ENCODE results near the gene PAX3.

The PAX3 gene

GRCh38 chr2:222241128-222241870 lies 57.5 kb downstream of the PAX3 start:
- no peaks in the 10 kb centered on the region for H3K4me1 ChIP-seq (ENCODE audit: insufficient read depth, insufficient read length)
- no peaks in the 10 kb centered on the region for H3K9me3 ChIP-seq (ENCODE audit: insufficient read depth, low read length)
- TF ChIP-seq YY1 (IDR thresholded peaks at IDR 0.05; ENCODE audit: insufficient read depth, insufficient read length) (no peak), SUZ12 (IDR thresholded peaks at IDR 0.05; ENCODE audit: extremely low read depth, insufficient read depth, insufficient read length) (no peak), ZNF274 (IDR thresholded peaks at IDR 0.05; ENCODE audit: low read depth, low read length) (no peak)
- H3K36me3 ChIP-seq (ENCODE audit: insufficient read depth, insufficient read length, low read length), result no peaks in the 10 kb centered on the region
- no peak overlapping the region for H3K9ac ChIP-seq (ENCODE audit: insufficient read length, low read depth)
- peaks cover 14% of the 10 kb centered on the region for H3K27me3 ChIP-seq (ENCODE audit: insufficient read depth, insufficient read length)
- no peak overlapping the region for H3K4me3 ChIP-seq (ENCODE audit: insufficient read length, low read depth)
- DNase-seq (ENCODE audit: low read depth, low spot score), result no peak

GRCh38 chr2:222240676-222241049 lies 58.1 kb downstream of the PAX3 start:
- no peak for DNase-seq (ENCODE audit: low read depth, low spot score)
- Histone ChIP-seq H3K4me3 (ENCODE audit: insufficient read length, low read depth) (no peak overlapping the region), H3K9me3 (ENCODE audit: insufficient read depth, low read length) (no peaks in the 10 kb centered on the region), H3K27me3 (ENCODE audit: insufficient read depth, insufficient read length) (peaks cover 14% of the 10 kb centered on the region), H3K9ac (ENCODE audit: insufficient read length, low read depth) (no peak overlapping the region), H3K4me1 (ENCODE audit: insufficient read depth, insufficient read length) (no peaks in the 10 kb centered on the region), H3K36me3 (ENCODE audit: insufficient read depth, insufficient read length, low read length) (no peaks in the 10 kb centered on the region)
- TF ChIP-seq YY1 (IDR thresholded peaks at IDR 0.05; ENCODE audit: insufficient read depth, insufficient read length) (no peak), ZNF274 (IDR thresholded peaks at IDR 0.05; ENCODE audit: low read depth, low read length) (no peak), SUZ12 (IDR thresholded peaks at IDR 0.05; ENCODE audit: extremely low read depth, insufficient read depth, insufficient read length) (no peak)

DNA sequence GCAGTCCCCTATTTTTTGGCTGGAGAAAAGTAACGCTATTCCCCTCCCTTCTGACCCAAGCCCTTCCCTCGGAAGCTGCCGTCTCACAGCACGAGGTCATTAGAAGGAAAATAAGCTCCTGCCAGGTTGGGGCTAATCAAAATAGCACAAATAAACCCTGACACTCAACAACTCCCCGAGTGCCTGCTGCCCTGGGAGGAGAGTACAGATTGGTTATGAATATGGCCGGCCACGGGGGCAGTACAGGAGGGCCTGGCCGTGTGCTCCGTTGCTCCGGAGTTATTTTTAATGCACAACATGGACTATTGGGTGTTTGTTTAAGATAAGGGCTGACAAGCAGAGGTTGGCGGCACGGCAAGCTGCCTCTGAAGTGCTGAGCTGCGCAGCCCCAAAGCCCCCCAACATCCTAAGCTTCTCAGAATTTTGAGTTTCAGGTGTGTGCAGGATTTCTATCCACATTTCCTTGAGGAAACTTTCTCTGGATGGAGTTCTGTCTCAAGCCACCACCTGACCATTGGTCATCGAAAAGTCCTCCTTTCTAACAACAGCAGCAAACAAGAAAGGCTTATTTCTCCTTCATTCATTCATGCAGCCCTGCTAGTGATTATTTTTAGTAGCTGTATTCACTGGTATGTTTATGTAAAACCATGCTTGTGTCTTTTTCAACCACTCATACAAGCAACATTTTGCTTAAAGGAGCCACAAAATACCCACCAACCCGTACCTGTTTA lies 58.7 kb downstream of the PAX3 start:
- Histone ChIP-seq H3K36me3 (ENCODE audit: insufficient read depth, insufficient read length, low read length) (no peaks in the 10 kb centered on the region), H3K9me3 (ENCODE audit: insufficient read depth, low read length) (no peaks in the 10 kb centered on the region), H3K9ac (ENCODE audit: insufficient read length, low read depth) (no peak overlapping the region), H3K27me3 (ENCODE audit: insufficient read depth, insufficient read length) (peaks cover 14% of the 10 kb centered on the region), H3K4me3 (ENCODE audit: insufficient read length, low read depth) (no peak overlapping the region), H3K4me1 (ENCODE audit: insufficient read depth, insufficient read length) (no peaks in the 10 kb centered on the region)
- DNase-seq (ENCODE audit: low read depth, low spot score), result peak; percentile 13
- TF ChIP-seq ZNF274 (IDR thresholded peaks at IDR 0.05; ENCODE audit: low read depth, low read length), result no peak
- TF ChIP-seq SUZ12 (IDR thresholded peaks at IDR 0.05; ENCODE audit: extremely low read depth, insufficient read depth, insufficient read length), result no peak
- no peak for TF ChIP-seq YY1 (IDR thresholded peaks at IDR 0.05; ENCODE audit: insufficient read depth, insufficient read length)

DNA sequence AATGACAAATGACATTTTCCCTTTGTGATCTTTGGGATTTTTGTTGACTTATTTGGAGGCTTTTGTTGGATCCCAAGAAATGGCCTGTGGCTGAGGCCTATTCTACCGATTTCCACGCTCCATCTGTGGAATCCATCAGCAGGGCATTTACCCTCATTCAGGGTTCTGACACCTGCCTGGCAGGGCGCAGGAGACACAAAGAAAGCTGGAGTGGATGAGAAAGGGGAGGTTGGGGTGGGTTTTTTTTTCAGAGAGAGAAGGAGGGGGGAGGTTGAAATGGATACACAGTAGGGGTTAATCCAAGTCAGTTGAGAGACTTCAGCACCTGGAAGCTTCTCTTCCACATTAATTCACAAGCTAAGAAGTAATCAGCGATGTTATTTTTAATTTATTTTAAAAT lies 59.7 kb downstream of the PAX3 start:
- Histone ChIP-seq H3K36me3 (ENCODE audit: insufficient read depth, insufficient read length, low read length) (no peaks in the 10 kb centered on the region), H3K9ac (ENCODE audit: insufficient read length, low read depth) (no peak overlapping the region), H3K27me3 (ENCODE audit: insufficient read depth, insufficient read length) (peaks cover 14% of the 10 kb centered on the region), H3K4me3 (ENCODE audit: insufficient read length, low read depth) (no peak overlapping the region), H3K9me3 (ENCODE audit: insufficient read depth, low read length) (no peaks in the 10 kb centered on the region), H3K4me1 (ENCODE audit: insufficient read depth, insufficient read length) (no peaks in the 10 kb centered on the region)
- TF ChIP-seq ZNF274 (IDR thresholded peaks at IDR 0.05; ENCODE audit: low read depth, low read length), result no peak
- TF ChIP-seq YY1 (IDR thresholded peaks at IDR 0.05; ENCODE audit: insufficient read depth, insufficient read length), result no peak
- TF ChIP-seq SUZ12 (IDR thresholded peaks at IDR 0.05; ENCODE audit: extremely low read depth, insufficient read depth, insufficient read length), result no peak
- no peak for DNase-seq (ENCODE audit: low read depth, low spot score)

- no peak overlapping the region for H3K4me3 ChIP-seq (ENCODE audit: insufficient read length, low read depth)
- TF ChIP-seq YY1 (IDR thresholded peaks at IDR 0.05; ENCODE audit: insufficient read depth, insufficient read length) (no peak), ZNF274 (IDR thresholded peaks at IDR 0.05; ENCODE audit: low read depth, low read length) (no peak), SUZ12 (IDR thresholded peaks at IDR 0.05; ENCODE audit: extremely low read depth, insufficient read depth, insufficient read length) (no peak)
- peaks cover 14% of the 10 kb centered on the region for H3K27me3 ChIP-seq (ENCODE audit: insufficient read depth, insufficient read length)
- no peaks in the 10 kb centered on the region for H3K9me3 ChIP-seq (ENCODE audit: insufficient read depth, low read length)
- H3K9ac ChIP-seq (ENCODE audit: insufficient read length, low read depth), result no peak overlapping the region
- no peaks in the 10 kb centered on the region for H3K4me1 ChIP-seq (ENCODE audit: insufficient read depth, insufficient read length)
- no peaks in the 10 kb centered on the region for H3K36me3 ChIP-seq (ENCODE audit: insufficient read depth, insufficient read length, low read length)
- DNase-seq (ENCODE audit: low read depth, low spot score), result no peak
These were observed 60.7 kb downstream of the PAX3 start for GRCh38 chr2:222238072-222238471.

DNA sequence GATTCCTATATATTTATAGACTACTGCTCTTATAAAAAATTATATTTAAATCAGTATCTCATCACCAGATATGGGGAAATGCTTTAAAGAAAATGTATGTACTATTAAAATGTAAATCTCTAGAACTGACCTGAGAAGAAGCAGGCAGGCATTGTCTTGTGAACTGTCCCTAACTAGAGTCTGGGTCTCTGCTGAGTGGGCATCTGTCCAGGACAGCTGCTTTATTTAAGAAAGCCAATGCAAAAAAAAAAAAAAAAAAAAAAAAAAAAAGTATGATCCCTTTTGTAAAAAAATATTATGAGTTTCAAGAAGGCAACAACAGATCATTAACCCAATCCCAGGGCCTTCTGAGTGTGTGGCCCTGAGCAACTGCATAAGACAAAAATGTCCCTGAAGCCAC lies 66.0 kb downstream of the PAX3 start:
- Histone ChIP-seq H3K4me3 (ENCODE audit: insufficient read length, low read depth) (no peak overlapping the region), H3K9ac (ENCODE audit: insufficient read length, low read depth) (no peak overlapping the region), H3K9me3 (ENCODE audit: insufficient read depth, low read length) (no peaks in the 10 kb centered on the region), H3K36me3 (ENCODE audit: insufficient read depth, insufficient read length, low read length) (no peaks in the 10 kb centered on the region), H3K4me1 (ENCODE audit: insufficient read depth, insufficient read length) (no peaks in the 10 kb centered on the region), H3K27me3 (ENCODE audit: insufficient read depth, insufficient read length) (no peaks in the 10 kb centered on the region)
- no peak for TF ChIP-seq YY1 (IDR thresholded peaks at IDR 0.05; ENCODE audit: insufficient read depth, insufficient read length)
- TF ChIP-seq ZNF274 (IDR thresholded peaks at IDR 0.05; ENCODE audit: low read depth, low read length), result no peak
- no peak for TF ChIP-seq SUZ12 (IDR thresholded peaks at IDR 0.05; ENCODE audit: extremely low read depth, insufficient read depth, insufficient read length)
- no peak for DNase-seq (ENCODE audit: low read depth, low spot score)

DNA sequence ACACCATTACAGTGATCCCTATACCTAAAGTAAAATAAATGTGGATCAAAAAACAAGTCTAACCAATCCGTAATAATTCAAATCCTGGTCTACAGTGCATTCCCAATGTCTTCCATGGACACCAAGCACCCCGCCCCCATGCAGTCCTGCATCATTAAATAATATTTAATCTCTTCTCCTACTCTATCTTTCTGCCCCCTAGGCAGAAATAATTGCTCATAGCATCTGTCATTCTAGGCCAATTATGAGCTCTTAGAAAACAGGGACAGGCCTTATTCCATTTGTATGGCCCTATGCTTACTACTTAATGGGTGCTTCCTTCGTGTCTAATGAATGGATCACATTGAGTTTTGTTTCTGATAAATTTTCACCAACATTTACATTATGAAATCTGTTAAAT lies 66.4 kb downstream of the PAX3 start:
- DNase-seq (ENCODE audit: low read depth, low spot score), result no peak
- H3K36me3 ChIP-seq (ENCODE audit: insufficient read depth, insufficient read length, low read length), result no peaks in the 10 kb centered on the region
- no peaks in the 10 kb centered on the region for H3K4me1 ChIP-seq (ENCODE audit: insufficient read depth, insufficient read length)
- H3K9me3 ChIP-seq (ENCODE audit: insufficient read depth, low read length), result no peaks in the 10 kb centered on the region
- no peak overlapping the region for H3K9ac ChIP-seq (ENCODE audit: insufficient read length, low read depth)
- TF ChIP-seq ZNF274 (IDR thresholded peaks at IDR 0.05; ENCODE audit: low read depth, low read length) (no peak), SUZ12 (IDR thresholded peaks at IDR 0.05; ENCODE audit: extremely low read depth, insufficient read depth, insufficient read length) (no peak), YY1 (IDR thresholded peaks at IDR 0.05; ENCODE audit: insufficient read depth, insufficient read length) (no peak)
- H3K4me3 ChIP-seq (ENCODE audit: insufficient read length, low read depth), result no peak overlapping the region
- no peaks in the 10 kb centered on the region for H3K27me3 ChIP-seq (ENCODE audit: insufficient read depth, insufficient read length)
